Measurements from ENCODE around the gene NR3C1. TPM values are rescaled to one million over a fixed set of nuclear protein-coding genes. Genes with fewer than 3 reads are reported as not detected.

Gene NR3C1
- total RNA-seq, 1 experiment from 2014 or later: 16.0 TPM

DNA sequence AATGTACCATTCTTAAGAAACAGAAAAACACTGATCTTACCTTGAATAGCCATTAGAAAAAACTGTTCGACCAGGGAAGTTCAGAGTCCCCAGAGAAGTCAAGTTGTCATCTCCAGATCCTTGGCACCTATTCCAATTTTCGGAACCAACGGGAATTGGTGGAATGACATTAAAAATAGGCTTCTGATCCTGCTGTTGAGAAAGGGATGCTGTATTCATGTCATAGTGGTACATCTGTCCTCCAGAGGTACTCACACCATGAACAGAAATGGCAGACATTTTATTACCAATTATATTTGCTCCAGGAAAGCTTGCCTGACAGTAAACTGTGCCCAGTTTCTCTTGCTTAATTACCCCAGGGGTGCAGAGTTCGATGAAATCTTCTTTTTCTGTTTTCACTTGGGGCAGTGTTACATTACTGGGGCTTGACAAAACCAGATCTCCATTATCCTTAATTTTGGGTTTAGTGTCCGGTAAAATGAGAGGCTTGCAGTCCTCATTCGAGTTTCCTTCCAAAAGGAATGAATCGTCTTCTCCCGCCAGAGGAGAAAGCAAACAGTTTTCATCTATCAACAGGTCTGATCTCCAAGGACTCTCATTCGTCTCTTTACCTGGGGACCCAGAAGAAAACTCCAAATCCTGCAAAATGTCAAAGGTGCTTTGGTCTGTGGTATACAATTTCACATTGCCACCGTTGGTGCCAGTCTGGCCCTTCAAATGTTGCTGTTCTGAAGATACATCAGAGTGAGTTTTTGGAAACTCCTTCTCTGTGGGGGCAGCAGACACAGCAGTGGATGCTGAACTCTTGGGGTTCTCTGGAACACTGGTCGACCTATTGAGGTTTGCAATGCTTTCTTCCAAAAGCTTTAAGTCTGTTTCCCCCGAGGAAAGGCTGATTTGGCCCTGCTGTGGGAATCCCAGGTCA is 3.6 kb downstream of the NR3C1 start:
- Histone ChIP-seq H4K20me1 (ENCODE audit: insufficient read depth) (no peaks in the 10 kb centered on the region), H3K9me2 (ENCODE audit: insufficient read depth) (no peaks in the 10 kb centered on the region), H3K27ac (ENCODE audit: low read depth, low read length) (no peak overlapping the region), H3K4me1 (ENCODE audit: control insufficient read depth in 1 of 2, insufficient read depth in 2 of 2, low read length in 2 of 2) (peaks cover 8 to 12% of the 10 kb centered on the region in 2 experiments; a peak in 3 of 4 replicates), H2AFZ (ENCODE audit: low read depth, low read length, poor library complexity, severe bottlenecking) (no peak overlapping the region), H3K4me3 (replicated peaks in 1 of 2; ENCODE audit: low read depth in 1 of 2, low read length in 2 of 2) (no peak overlapping the region), H3K4me2 (ENCODE audit: low read length) (no peak overlapping the region), H3K27me3 (ENCODE audit: insufficient read depth, low read length) (no peaks in the 10 kb centered on the region), H3K9ac (ENCODE audit: low read length) (no peak overlapping the region), H3K9me3 (ENCODE audit: control insufficient read depth in 1 of 2, insufficient read depth in 1 of 2, low read depth in 1 of 2, low read length in 2 of 2) (no peaks in the 10 kb centered on the region), H3K79me2 (ENCODE audit: insufficient read depth, low read length) (peaks cover 52% of the 10 kb centered on the region; the same call in 1 of the 2 replicates), H3K36me3 (ENCODE audit: control insufficient read depth in 1 of 2, insufficient read depth in 2 of 2, low read length in 2 of 2) (peaks cover 0 to 6% of the 10 kb centered on the region in 2 experiments; a peak in 1 of 4 replicates)
- no TSS peak for BruUV-seq (replicated peaks)
- TF ChIP-seq EZH2phosphoT487 (IDR thresholded peaks at IDR 0.05; ENCODE audit: borderline replicate concordance) (no peak), TCF7L2 (IDR thresholded peaks at IDR 0.05; ENCODE audit: borderline replicate concordance, extremely low read depth, insufficient read depth, insufficient read length) (no peak), RAD21 (IDR thresholded peaks at IDR 0.05; ENCODE audit: low read depth) (no peak), ZFX (IDR thresholded peaks at IDR 0.05) (no peak), CEBPB (IDR thresholded peaks at IDR 0.05; ENCODE audit: low read depth) (no peak)
- POLR2A ChIA-PET: no interaction called here
- intact Hi-C loops (cut with micrococcal nuclease): loop anchor here (5.0 kb wide), 2 partner anchors 198 to 427 kb away; no protein-coding TSS in a partner anchor
- RAD21 ChIA-PET (ENCODE audit: low non-redundant PET in 1 of 2, low total read pairs in 2 of 2, uncharacterized antibody in 2 of 2, unreplicated experiment in 2 of 2): no interaction called here
- CTCF ChIA-PET: interaction anchor here (1.3 kb wide), 1 partner anchor 14 kb away, joined by 3 read pairs; no protein-coding TSS in a partner anchor
- ATAC-seq (no peak), DNase-seq (ENCODE audit: low read depth, low spot score) (no peak)

DNA sequence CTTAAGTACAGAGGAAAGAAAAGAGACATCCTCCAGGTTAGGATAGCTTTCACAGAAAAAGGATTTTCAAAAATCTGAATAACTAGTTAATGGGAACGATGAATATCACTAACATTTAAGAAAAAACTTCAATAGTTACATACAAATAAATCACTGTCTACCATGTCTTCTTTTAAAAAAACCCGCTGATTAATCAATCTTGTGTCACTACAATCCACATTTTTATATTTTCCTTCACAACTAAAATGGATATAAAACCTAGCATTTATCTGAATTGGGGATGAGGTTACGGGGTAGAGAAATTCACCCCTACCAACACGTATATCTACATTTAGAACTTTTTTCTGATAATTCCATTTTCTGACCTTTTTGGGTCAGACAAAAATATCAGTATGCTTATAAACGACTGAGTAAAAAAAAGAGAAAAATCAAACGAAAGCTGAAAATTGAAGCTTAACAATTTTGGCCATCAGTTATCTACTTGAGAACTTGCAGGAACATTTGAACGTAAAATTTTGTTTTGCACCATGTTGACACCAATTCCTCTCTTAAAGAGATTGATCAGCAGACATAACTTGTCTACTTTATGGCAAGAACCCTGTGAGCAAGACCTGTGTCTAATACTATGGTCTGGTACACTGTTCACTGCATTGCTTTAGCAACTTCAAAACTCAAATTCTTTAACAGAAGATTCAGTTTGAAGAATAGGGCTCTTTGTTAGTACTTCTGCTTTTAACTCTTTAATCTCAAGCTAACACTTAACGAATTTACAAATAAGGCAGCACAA is 4.8 kb downstream of the NR3C1 start:
- H3K4me3 ChIP-seq (replicated peaks in 1 of 2; ENCODE audit: low read depth in 1 of 2, low read length in 2 of 2): no peak overlapping the region
- H4K20me1 ChIP-seq (ENCODE audit: insufficient read depth): no peaks in the 10 kb centered on the region
- H3K4me1 ChIP-seq (ENCODE audit: control insufficient read depth in 1 of 2, insufficient read depth in 2 of 2, low read length in 2 of 2): peaks cover 4 to 8% of the 10 kb centered on the region in 2 experiments; a peak in 3 of 4 replicates
- no peak overlapping the region for H3K4me2 ChIP-seq (ENCODE audit: low read length)
- H3K36me3 ChIP-seq (ENCODE audit: control insufficient read depth in 1 of 2, insufficient read depth in 2 of 2, low read length in 2 of 2): peaks cover 0 to 6% of the 10 kb centered on the region in 2 experiments; a peak in 1 of 4 replicates
- ATAC-seq (no peak), DNase-seq (ENCODE audit: low read depth, low spot score) (no peak)
- POLR2A ChIA-PET: no interaction called here
- CTCF ChIA-PET: no interaction called here
- no peaks in the 10 kb centered on the region for H3K9me3 ChIP-seq (ENCODE audit: control insufficient read depth in 1 of 2, insufficient read depth in 1 of 2, low read depth in 1 of 2, low read length in 2 of 2)
- no peak overlapping the region for H3K27ac ChIP-seq (ENCODE audit: low read depth, low read length)
- no peak overlapping the region for H2AFZ ChIP-seq (ENCODE audit: low read depth, low read length, poor library complexity, severe bottlenecking)
- no peaks in the 10 kb centered on the region for H3K9me2 ChIP-seq (ENCODE audit: insufficient read depth)
- intact Hi-C loops (cut with micrococcal nuclease): no loop called here
- H3K9ac ChIP-seq (ENCODE audit: low read length): no peak overlapping the region
- H3K79me2 ChIP-seq (ENCODE audit: insufficient read depth, low read length): peaks cover 63% of the 10 kb centered on the region; the same call in 1 of the 2 replicates
- no peaks in the 10 kb centered on the region for H3K27me3 ChIP-seq (ENCODE audit: insufficient read depth, low read length)
- no TSS peak for BruUV-seq (replicated peaks)
- RAD21 ChIA-PET (ENCODE audit: low non-redundant PET in 1 of 2, low total read pairs in 2 of 2, uncharacterized antibody in 2 of 2, unreplicated experiment in 2 of 2): no interaction called here
- TF ChIP-seq, protein P1, sequence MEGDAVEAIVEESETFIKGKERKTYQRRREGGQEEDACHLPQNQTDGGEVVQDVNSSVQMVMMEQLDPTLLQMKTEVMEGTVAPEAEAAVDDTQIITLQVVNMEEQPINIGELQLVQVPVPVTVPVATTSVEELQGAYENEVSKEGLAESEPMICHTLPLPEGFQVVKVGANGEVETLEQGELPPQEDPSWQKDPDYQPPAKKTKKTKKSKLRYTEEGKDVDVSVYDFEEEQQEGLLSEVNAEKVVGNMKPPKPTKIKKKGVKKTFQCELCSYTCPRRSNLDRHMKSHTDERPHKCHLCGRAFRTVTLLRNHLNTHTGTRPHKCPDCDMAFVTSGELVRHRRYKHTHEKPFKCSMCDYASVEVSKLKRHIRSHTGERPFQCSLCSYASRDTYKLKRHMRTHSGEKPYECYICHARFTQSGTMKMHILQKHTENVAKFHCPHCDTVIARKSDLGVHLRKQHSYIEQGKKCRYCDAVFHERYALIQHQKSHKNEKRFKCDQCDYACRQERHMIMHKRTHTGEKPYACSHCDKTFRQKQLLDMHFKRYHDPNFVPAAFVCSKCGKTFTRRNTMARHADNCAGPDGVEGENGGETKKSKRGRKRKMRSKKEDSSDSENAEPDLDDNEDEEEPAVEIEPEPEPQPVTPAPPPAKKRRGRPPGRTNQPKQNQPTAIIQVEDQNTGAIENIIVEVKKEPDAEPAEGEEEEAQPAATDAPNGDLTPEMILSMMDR (IDR thresholded peaks at IDR 0.05 in 2 of 3, conservative IDR thresholded peaks at IDR 0.05 in 1 of 3; ENCODE audit: borderline replicate concordance in 1 of 3, insufficient read depth in 1 of 3, low read depth in 2 of 3, low read length in 2 of 3): no peak
- no peak for TF ChIP-seq FOSL1 (IDR thresholded peaks at IDR 0.05; ENCODE audit: low read depth)
- TF ChIP-seq EZH2phosphoT487 (IDR thresholded peaks at IDR 0.05; ENCODE audit: borderline replicate concordance): no peak
- no peak for TF ChIP-seq ELF1 (IDR thresholded peaks at IDR 0.05; ENCODE audit: borderline replicate concordance, low read depth)
- TF ChIP-seq CBX3 (IDR thresholded peaks at IDR 0.05; ENCODE audit: low read depth): no peak
- no peak for TF ChIP-seq JUND (IDR thresholded peaks at IDR 0.05)
- no peak for TF ChIP-seq ZNF274 (IDR thresholded peaks at IDR 0.05; ENCODE audit: low read depth, low read length)
- TF ChIP-seq, protein P2, sequence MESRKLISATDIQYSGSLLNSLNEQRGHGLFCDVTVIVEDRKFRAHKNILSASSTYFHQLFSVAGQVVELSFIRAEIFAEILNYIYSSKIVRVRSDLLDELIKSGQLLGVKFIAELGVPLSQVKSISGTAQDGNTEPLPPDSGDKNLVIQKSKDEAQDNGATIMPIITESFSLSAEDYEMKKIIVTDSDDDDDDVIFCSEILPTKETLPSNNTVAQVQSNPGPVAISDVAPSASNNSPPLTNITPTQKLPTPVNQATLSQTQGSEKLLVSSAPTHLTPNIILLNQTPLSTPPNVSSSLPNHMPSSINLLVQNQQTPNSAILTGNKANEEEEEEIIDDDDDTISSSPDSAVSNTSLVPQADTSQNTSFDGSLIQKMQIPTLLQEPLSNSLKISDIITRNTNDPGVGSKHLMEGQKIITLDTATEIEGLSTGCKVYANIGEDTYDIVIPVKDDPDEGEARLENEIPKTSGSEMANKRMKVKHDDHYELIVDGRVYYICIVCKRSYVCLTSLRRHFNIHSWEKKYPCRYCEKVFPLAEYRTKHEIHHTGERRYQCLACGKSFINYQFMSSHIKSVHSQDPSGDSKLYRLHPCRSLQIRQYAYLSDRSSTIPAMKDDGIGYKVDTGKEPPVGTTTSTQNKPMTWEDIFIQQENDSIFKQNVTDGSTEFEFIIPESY (IDR thresholded peaks at IDR 0.05; ENCODE audit: extremely low read depth, insufficient replicate concordance, low read length): no peak
- no peak for TF ChIP-seq RAD21 (IDR thresholded peaks at IDR 0.05; ENCODE audit: low read depth)
- no peak for TF ChIP-seq EZH2 (IDR thresholded peaks at IDR 0.05)

Data from HCT116 (cell line).